HG03280 (cell line): ENCODE data around the gene SASS6.

Experiments used
- ATAC-seq: cut with Tn5 transposase; IDR thresholded peaks from one replicate; pipeline ENCODE4 v1.9.1; 2021; ENCODE audit warnings: mild to moderate bottlenecking, moderate library complexity; ENCODE audit not compliant: unreplicated experiment

The SASS6 gene

DNA sequence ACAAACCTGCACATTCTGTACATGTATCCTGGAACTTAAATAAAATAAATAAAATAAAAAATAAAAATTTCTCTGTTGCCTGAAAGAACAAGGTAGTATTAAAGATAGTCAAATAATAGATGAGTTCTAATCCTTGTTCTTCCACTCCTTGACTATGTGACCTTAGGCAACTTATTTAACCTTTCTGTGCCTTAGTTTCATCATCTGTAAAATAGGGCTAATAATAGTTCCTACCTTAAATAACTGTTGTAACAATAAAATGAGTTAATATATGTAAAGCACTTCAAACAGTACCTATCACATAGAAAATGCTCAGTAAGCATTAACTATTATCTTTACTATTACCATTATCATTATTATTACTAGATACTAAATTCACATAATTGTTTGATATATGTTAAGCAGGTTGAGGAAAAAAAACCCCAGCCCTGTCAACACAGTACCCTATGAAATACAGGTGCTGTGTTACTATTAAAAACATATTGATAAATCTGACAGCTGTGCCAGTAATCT, 23.1 kb downstream of the SASS6 start:
- ATAC-seq, result no peak

- no peak for ATAC-seq
Measured at GRCh38 chr1:100107696-100108095, 25.0 kb downstream of the SASS6 start.

DNA sequence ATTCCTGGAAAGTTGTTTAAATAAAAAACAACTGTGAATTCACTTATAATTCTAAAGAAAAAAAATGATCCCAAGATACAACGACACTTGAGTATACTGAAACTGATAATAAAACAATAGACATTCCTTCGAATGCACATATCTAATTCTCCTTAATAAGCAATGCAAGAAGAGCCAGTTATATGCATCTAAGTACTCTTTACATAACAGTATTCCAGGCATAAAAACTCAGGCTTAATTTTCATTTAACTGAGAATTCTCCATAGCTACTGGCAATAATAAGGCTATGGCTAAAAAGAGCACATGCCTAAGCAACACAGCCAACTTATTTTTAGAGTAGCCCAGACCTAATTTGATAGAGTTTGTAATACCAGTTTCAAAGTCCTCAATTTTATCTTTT, 31.2 kb downstream of the SASS6 start:
- no peak for ATAC-seq

- ATAC-seq, result no peak
Measured at GRCh38 chr1:100100202-100100601, 32.5 kb downstream of the SASS6 start.

DNA sequence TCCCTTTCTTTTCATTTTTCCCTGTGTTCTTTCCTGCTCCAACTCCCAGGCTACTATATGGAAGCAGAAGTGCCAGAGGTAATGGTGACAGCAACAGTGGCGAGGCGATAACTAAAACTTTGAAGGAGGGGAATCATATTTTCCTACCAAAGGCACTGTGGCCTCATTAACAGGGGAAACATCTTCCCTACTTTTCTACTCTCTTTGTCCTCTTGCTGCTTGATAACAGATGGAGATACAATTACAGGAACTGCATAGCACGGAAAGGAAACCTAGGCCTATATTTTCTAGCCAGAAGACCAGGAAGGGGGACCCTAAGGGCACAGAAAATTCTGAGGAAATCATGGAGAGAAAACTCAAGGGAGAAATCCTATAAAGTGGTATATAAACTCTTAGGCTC, 42.3 kb downstream of the SASS6 start:
- ATAC-seq, result no peak

GRCh38 chr1:100089082-100089481, 43.6 kb downstream of the SASS6 start:
- no peak for ATAC-seq

DNA sequence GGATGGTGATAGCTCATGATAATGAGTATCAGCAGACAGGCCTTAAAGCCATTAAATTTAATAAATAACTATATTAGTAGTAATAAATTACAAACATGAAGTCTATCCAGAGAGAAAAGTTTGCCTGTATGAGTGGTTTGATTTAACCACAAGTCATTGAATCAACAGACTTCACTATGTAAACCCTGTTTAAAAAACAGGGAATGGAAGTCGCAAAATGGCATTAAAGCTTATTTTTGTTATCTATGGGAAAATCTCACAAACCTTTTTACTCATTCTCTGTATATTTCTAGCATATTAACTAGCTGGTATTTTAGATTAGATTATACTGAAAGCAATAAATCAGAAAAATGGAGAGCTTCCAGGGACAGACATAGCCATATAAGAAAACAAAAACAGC, 45.3 kb downstream of the SASS6 start:
- no peak for ATAC-seq

GRCh38 chr1:100080331-100080730, 52.4 kb downstream of the SASS6 start:
- no peak for ATAC-seq

GRCh38 chr1:100077531-100077930, 55.2 kb downstream of the SASS6 start:
- ATAC-seq, result peak; percentile 69

GRCh38 chr1:100076744-100077143, 56.0 kb downstream of the SASS6 start:
- peak; percentile 67 for ATAC-seq

DNA sequence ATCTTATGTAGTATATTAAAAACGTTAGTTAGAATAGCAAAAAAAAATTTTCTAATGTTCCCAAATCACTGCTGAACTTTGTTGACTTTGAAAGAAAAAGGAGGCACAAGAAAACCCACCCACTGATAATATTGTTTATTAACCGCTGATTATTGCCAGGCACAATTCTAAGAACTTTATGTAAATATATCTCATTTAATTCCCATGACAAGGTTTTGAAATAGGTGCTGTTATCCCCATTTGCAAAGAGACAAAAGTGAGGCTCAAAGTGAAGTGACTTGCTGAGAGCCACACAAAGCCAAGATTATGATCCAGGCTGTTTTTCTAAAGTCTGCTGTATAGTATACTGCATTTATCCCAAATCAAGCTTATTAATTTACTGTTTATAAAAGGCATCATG, 56.4 kb downstream of the SASS6 start:
- ATAC-seq, result no peak

GRCh38 chr1:100075773-100076172, 57.0 kb downstream of the SASS6 start:
- ATAC-seq, result peak; percentile 42

DNA sequence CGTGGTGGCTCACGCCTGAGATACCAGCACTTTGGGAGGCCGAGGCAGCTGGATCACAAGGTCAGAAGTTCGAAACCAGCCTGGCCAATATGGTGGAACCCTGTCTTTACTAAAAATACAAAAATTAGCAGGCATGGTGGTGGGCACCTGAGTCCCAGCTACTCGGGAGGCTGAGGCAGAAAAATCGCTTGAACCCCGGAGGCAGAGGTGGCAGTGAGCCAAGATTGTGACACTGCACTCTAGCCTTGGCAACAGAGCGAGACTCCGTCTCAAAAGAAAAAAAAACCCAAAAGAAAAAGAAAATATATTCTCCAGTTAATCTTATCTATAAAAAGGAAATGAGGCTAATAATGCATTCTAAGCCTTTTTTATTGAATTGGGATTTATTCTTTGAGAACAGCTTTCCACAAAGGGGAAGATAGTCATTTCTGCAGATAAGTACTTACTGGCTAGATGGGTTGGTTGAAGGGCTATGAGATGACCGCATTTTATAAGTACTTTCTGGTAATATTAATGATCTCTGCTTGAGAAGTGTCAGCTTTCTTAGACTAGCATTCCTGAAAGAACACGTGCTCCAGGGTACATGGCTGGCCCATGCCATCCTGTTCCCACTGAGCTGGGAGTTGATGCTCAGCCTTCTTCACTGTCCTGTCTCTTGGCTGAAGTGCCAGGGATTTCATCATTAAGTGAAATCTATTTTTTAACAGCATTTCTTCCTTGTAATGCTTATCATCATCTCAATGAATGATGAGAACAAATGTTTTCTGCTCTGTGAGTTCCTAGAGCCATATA, 57.9 kb downstream of the SASS6 start:
- no peak for ATAC-seq

GRCh38 chr1:100073531-100073930, 59.2 kb downstream of the SASS6 start:
- no peak for ATAC-seq

DNA sequence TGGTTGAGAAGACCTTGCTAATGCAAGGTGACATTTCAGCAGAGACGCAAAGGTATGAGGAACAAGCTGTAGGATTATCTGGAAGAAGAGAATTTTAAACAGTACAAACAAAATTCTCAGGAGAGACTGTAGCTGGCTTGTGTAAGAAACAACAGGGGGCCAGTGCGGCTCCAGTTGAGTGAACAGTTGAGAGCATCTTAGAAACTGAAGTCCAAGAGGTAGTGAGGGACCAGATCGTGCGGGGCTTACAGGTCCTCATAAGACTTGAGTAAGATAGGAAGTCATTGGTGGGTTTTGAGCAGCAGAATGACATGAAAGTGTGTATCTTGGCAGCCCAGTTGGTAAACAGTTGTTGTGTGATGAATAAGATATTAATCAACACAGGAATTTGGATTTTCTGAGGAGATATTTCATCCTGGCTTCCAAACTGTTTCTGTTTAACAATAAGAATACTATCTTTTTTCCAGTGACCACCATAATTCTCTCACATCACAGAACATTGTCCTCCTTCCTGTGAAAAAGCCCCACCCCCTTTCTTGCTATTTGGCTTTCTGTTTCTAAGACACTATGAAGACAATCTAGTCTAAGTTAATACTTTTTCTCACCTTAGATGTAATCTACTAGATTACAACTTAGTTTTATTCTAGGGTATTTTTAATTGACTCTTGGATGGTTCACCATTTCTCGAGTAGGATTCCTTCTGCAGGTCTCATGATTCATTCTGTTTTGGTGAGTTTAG, 62.4 kb downstream of the SASS6 start:
- ATAC-seq, result no peak

DNA sequence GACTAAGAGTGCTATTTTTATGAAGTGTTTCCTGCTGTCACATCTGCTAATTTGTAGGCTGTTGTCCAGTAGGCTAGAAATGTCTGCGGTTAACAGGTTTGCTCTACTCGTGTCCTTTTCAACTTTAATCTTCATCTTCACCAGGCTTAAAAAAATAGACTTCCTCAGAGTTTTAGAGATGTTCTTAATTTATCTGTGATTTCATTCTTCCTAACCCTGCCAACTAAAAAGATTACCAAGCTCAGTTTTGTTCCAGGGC, 66.8 kb downstream of the SASS6 start:
- no peak for ATAC-seq

DNA sequence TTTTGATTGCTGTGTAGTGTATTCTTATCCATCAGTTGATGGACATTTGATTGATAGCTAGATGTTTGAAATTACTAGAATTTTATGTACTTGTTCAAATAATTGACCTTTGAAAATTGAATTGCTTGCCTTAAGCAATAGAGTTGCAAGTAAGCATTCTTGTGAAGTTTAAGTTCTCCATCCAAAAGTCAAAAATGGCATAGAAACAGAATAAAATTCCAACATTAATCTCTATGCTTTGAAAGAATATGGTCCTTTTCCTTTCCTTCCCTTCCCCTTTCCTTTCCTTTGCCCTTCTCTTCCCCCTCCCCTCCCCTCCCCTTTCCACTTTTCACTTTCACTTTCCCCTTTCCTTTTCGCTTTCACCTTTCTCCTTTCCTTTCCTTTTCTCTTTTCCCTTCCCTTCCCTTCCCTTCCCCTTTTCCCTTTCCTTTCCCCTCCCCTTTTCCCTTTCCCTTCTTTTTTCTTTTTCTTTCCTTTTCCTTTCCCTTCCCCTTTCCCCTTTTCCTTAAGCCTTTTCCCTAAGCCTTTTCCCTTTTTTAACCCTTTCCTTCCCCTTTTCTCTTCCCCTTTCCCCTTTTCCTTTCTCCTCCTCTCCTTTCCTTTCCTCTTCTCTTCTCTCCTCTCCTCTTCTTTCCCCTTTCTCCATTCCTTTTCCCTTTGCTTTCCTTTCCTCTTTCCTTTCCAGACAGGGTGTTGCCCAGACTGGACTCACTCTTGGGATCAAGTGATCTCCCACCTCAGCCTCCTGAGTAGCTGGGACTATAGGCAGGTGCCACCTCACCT, 67.4 kb downstream of the SASS6 start:
- ATAC-seq, result no peak

- no peak for ATAC-seq
Measured at GRCh38 chr1:100061681-100062080, 71.0 kb downstream of the SASS6 start.

DNA sequence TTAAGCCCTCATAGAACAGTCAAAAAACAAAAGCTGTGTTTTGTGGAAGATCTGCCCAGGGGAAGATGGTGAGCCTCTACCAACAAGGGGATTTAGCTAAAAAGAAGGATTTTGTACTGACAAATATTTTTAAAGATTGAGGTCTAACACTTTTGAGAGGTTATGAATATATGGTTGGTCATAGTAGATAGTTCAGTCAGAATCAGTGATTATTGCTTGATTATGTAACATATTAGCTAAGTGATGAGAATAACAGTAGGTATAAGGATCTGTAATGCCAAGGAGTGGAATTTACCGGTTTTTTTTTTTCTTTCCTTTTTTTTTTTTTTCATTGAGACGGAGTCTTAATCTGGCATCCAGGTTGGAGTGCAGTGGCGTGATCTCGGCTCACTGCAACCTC, 79.0 kb downstream of the SASS6 start:
- ATAC-seq, result no peak

GRCh38 chr1:100053119-100053518, 79.6 kb downstream of the SASS6 start:
- no peak for ATAC-seq

DNA sequence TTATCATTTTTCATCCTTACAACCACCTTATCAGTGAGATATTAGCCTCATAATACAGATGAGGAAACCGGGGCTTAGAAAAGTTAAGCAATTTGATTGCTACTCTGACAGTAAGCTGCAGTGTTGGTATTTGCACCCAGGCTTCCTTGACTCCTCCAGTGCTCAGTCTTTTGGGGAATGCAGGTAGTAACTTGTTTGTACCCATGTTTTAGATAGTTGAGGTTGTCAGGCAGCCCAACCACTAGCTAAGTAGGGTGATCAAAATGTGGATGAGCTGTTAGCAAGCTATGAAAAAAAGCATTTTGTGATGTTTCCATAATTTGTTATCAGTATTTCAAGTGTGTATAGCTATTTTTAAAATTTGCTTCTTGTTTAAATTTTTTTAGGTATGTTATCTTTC, 80.8 kb downstream of the SASS6 start:
- ATAC-seq, result no peak

DNA sequence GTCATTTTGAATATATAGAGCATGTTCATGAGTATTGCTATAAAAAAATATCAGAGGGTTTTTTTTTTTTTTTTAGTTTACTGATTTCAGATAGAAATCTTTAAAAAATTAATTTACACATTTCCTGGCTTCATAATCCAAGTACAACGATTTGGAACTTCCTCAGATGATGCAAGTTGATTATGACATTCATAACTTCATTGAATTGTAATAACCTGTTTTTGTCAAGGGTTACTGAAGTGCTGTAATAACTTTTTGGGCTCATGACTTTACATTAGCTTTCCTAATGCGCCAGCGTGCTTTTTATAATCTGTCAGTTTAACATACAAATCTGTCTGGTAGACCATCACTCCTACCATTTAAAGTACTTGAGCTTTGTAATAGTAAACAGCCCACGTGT, 81.3 kb downstream of the SASS6 start:
- ATAC-seq, result no peak
